ENCODE results near the gene COPS3.

COPS3 gene

GRCh38 chr17:17237026-17237799, 43.8 kb downstream of the COPS3 start, which contains the start of gene FLCN:
Gene FLCN, minus strand, starts transcription at chr17:17237168. Its CDS starts 9,031 bp downstream, at chr17:17228137.
- peak; percentile 86 for DNase-seq

GRCh38 chr17:17236295-17237025, 44.6 kb downstream of the COPS3 start:
- DNase-seq, result no peak

GRCh38 chr17:17235212-17236174, 45.6 kb downstream of the COPS3 start:
- DNase-seq, result no peak

GRCh38 chr17:17232303-17232621, 48.8 kb downstream of the COPS3 start:
- DNase-seq, result no peak

GRCh38 chr17:17231621-17232302, 49.3 kb downstream of the COPS3 start:
- no peak for DNase-seq

GRCh38 chr17:17229416-17230384, 51.3 kb downstream of the COPS3 start:
- no peak for DNase-seq

- DNase-seq, result no peak
Observed at GRCh38 chr17:17228521-17229279, 52.3 kb downstream of the COPS3 start.

GRCh38 chr17:17227608-17228520, 53.2 kb downstream of the COPS3 start:
- no peak for DNase-seq

GRCh38 chr17:17226451-17227265, 54.4 kb downstream of the COPS3 start:
- DNase-seq, result no peak

- no peak for DNase-seq
Observed at GRCh38 chr17:17225901-17226300, 55.1 kb downstream of the COPS3 start.

GRCh38 chr17:17224137-17224536, 56.9 kb downstream of the COPS3 start:
- DNase-seq, result no peak

- no peak for DNase-seq
Observed at GRCh38 chr17:17223736-17224135, 57.3 kb downstream of the COPS3 start.

- no peak for DNase-seq
Observed at GRCh38 chr17:17221329-17221728, 59.7 kb downstream of the COPS3 start.

- no peak for DNase-seq
Observed at GRCh38 chr17:17220529-17220928, 60.5 kb downstream of the COPS3 start.

GRCh38 chr17:17217995-17218394, 63.1 kb downstream of the COPS3 start:
- no peak for DNase-seq

GRCh38 chr17:17216776-17217175, 64.3 kb downstream of the COPS3 start:
- no peak for DNase-seq

- no peak for DNase-seq
Observed at GRCh38 chr17:17216236-17216635, 64.8 kb downstream of the COPS3 start.

- no peak for DNase-seq
Observed at GRCh38 chr17:17215575-17215974, 65.5 kb downstream of the COPS3 start.

All from NCI-H446 treated with DMSO at 0.1 percent for 48 hours (cell line).